NK-92 treated with Interleukin-12 subunit alpha and Interleukin-12 subunit beta, amount 100 ng/mL, for 24 hours (cell line): ENCODE results near the gene F13B.
"Not testable (repeated sequence)": the region's sequence is repeated elsewhere in the genome, so short reads cannot be mapped to it uniquely, and the experiment has no call there.

ENCODE experiments used
- DNase-seq: peaks from one replicate; lab custom pipeline; 2025; lab: John Stamatoyannopoulos, UW

The F13B gene, protein sequence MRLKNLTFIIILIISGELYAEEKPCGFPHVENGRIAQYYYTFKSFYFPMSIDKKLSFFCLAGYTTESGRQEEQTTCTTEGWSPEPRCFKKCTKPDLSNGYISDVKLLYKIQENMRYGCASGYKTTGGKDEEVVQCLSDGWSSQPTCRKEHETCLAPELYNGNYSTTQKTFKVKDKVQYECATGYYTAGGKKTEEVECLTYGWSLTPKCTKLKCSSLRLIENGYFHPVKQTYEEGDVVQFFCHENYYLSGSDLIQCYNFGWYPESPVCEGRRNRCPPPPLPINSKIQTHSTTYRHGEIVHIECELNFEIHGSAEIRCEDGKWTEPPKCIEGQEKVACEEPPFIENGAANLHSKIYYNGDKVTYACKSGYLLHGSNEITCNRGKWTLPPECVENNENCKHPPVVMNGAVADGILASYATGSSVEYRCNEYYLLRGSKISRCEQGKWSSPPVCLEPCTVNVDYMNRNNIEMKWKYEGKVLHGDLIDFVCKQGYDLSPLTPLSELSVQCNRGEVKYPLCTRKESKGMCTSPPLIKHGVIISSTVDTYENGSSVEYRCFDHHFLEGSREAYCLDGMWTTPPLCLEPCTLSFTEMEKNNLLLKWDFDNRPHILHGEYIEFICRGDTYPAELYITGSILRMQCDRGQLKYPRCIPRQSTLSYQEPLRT

GRCh38 chr1:197066719-197067456, at the start of gene F13B:
F13B (minus strand) TSS chr1:197067260; CDS start chr1:197067223, 37 bp downstream.
- no peak for DNase-seq

DNA sequence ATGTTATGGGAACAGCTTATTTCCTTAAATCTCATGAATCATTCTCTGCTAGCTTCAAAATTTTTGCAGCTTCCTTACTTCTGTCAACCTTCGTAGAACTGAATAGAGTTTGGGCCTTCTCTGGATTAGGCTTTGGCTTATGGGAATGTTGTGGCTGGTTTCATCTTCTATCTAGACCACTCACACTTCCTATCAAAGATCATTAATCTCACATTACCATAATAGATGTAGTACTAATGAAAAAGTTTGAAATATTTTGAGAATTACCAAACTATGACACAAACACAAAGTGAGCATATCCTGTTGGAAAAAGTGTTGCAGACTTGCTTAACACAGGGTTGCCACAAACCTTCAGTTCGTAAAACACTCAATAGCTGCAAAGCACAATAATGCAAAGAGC, 49.1 kb upstream of the F13B start:
- no peak for DNase-seq

- no peak for DNase-seq
Measured at GRCh38 chr1:197106869-197107268, 39.8 kb upstream of the F13B start.

GRCh38 chr1:197103300-197103699, 36.2 kb upstream of the F13B start:
- no peak for DNase-seq

DNA sequence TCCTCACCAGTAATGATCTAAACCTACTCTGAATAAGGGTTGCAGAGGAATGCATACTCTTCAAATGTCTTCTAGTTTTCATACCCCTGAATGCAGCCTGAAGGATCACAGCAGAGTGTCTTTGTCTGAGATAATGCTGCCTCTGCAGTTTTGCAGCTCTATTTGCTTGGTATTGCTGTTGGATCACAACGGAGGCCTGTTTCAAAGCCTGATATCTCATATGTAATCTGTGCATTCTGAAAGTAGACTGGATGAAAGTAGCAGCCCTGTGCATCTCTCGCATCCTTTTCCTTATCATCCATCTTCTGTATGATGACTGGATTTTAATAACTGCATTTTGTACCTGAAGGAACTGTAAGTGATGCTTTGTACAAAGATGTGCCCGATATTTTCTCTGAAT, 34.9 kb upstream of the F13B start:
- no peak for DNase-seq

DNA sequence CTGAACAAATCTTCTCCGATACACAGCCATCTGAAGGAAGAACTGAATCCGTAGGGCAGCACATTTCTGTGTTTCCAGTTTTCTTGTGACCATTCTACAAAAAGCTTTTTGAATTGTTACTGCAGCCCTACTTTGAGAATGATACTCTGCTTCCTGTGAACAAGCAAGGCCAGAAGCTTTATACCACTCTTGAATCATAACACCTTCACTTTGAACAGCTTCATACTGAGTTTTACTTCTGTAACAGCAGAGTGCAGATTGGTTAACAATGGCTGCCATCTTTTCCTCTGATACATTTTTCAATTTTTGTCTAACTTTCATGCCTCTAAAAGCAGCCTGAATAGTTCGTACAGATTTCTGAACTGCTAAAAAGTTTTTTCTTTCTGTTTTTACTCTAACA, 33.6 kb upstream of the F13B start:
- no peak for DNase-seq

- DNase-seq, result no peak
Measured at GRCh38 chr1:197099444-197099843, 32.4 kb upstream of the F13B start.

DNA sequence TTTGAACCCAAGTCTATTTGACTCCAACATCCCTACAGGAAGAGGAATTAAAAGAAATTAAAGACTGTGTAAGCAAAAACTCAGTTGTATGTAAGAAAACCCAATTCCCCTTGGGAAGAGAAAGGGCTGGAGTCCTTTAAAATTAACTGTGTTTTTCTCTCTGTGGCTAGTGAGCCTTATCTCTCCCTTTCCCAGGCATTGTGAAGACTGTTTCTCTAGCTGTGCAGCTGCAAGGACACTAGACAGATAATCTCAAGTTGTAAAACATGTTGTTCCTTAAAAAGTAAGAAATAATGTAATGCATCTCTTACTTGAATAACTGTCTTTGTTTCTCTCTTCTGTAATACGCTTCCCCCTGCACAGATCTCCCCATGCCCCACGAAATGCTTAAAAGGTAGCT, 29.9 kb upstream of the F13B start:
- DNase-seq, result not testable (repeated sequence)

DNA sequence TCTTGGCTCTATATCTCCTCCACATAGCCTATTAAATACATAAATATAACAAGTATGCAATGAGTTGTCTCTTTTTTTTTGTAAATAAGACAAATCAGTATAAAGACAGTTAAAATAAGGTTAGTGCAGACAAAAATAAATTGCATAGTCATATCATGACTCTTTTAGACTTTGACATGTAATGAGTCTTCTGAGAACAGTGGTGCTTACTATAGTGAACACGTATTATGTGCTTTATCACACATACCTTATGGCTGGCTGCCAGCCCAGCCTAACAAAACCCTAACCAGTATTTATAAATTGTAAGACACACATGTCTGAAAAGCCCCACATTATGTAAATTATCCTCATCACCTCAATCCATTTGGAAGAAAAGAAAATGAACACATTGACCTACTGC, 29.1 kb upstream of the F13B start:
- DNase-seq, result no peak

DNA sequence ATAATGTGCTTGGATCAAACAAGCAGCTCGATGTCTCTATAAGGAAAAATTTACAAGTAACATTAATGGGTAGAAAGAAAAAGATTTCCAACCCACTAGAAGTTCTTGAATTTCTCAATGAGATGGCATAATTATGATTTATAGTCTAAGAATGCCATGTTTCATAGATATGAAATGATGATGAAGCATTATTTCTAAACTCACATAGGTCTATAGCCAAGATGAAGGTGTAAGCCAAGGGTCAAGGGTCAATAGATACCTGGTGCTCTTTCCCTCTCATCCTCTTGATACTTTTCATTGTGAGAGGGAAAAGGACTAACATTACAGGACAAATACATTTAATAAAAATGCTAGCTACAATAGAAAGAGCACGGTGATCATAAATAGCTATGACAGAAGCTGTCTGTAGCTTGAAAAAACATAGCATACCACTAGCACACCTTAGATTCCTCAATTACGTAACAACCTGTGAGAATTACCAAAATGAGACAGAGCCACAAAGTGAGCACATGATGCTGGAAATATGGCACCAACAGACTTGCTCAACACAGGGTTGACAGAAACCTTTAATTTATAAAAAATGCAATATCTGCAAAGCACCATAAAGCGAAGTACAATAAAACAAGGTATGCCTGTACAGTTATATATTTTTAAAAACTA, 26.3 kb upstream of the F13B start:
- no peak for DNase-seq

DNA sequence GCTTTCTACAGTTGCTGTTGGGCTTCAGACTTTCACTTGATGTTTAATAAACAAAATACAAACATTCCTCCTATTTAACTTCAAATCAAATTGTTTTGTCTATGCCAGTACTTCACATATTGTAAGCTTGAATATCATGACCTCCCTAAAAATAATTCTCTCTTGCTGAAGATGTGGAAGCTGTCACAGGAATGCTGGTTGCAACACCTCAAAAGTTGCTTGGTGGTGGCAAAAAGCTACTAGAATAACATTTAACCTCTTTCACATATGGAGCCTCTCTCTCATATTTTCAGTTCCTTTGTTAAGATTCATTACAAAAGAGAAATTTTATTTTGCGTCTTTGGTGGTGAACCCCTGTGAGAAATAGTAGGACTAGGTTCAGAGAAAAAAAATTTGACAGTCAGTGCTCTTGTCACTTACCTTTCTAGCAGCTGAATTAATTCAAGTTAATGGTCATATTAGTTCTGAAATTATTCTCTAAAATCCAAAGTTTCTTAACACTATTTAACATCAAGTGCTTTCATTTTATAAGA, 25.5 kb upstream of the F13B start:
- DNase-seq, result no peak

DNA sequence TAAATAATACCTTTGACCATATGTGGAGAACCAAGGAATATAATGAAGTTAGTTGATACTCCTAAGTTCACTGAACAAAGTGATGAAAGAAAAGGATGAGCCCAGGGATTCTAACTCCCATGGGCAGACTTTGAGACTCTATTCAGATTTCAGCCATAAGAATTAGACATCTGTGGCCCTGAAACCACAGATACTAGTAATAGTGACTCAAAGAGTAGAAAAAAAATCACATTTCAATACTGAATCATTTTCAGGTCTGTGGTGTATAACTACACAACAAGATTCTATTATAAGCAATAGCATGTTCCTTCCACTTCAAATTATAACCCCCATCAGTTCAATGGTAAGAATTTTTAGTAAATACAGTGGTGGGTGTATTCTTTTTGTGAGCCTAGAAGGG, 16.4 kb upstream of the F13B start:
- DNase-seq, result no peak

- DNase-seq, result no peak
Measured at GRCh38 chr1:197081117-197081753, 14.2 kb upstream of the F13B start.

DNA sequence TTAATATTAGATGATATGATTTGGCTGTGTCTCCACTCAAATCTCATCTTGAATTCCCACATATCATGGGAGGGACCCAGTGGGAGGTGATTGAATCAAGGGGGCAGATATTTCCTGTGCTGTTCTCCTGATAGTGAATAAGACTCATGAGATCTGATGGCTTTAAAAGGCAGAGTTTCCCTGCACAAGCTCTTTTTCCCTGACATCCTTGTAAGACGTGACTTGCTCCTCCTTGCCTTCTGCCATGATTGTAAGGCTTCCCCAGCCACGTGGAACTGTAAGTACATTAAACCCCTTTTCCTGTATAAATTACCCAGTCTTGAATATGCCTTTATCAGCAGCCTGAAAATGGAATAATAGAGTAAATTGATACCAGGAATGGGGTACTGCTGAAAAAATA, 13.3 kb upstream of the F13B start:
- DNase-seq, result no peak

GRCh38 chr1:197076585-197076984, 9.5 kb upstream of the F13B start:
- no peak for DNase-seq

GRCh38 chr1:197073978-197074377, 6.9 kb upstream of the F13B start:
- DNase-seq, result no peak

DNA sequence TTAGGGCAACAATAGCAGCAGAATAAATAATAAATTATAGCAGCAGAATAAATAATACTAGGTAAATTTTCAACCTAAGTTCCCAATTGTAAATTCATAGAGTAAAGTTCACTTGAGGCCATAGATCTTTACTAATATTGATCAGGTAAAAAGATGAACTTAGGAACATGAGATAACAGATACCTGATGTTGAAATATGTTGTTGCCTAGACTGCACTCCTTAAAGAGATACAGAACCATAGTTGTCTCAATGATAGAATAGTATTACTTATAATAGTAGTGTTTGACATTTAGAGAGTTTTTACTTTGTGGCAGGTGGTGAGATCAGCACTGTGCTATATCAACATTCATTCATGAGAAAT, 378 bp upstream of the F13B start:
- no peak for DNase-seq

GRCh38 chr1:197066277-197066676, 783 bp downstream of the F13B start:
- DNase-seq, result no peak

- DNase-seq, result no peak
Measured at GRCh38 chr1:197065559-197065958, 1.5 kb downstream of the F13B start.

- no peak for DNase-seq
Measured at GRCh38 chr1:197063212-197063611, 3.8 kb downstream of the F13B start.

GRCh38 chr1:197062692-197063091, 4.4 kb downstream of the F13B start:
- DNase-seq, result no peak

DNA sequence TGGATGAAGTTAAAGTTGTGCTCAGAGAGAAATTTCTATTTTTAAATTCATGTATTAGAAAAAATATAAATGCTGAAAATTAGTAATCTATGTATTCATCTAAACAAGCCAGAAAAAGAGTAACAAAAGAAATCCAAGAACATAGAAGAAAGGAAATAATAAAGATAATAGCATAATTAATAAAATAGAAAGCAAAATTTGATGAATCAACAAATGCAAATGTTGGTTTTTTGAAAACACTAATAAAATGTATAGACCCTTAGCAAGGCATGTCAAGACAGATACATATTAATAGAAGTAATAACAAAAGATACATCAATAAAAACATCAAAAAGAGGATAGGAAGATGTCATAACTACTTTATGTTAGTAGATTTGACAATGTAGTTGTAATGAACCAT, 18.0 kb downstream of the F13B start:
- DNase-seq, result no peak
